ENCODE data around the gene XXYLT1. TPM values are rescaled to one million over a fixed set of nuclear protein-coding genes. Genes with fewer than 3 reads are reported as not detected.

Gene XXYLT1
- total RNA-seq, 2 experiments from 2014 or later: 17.2 to 19.6 TPM

GRCh38 chr3:195065142-195065863 lies 205.7 kb downstream of the XXYLT1 start:
- no peak overlapping the region for H2AFZ ChIP-seq (ENCODE audit: low read length)
- POLR2A ChIA-PET: interaction anchor here (0.6 kb wide), 1 partner anchor 73 kb away, joined by 4 read pairs; no protein-coding TSS in a partner anchor

DNA sequence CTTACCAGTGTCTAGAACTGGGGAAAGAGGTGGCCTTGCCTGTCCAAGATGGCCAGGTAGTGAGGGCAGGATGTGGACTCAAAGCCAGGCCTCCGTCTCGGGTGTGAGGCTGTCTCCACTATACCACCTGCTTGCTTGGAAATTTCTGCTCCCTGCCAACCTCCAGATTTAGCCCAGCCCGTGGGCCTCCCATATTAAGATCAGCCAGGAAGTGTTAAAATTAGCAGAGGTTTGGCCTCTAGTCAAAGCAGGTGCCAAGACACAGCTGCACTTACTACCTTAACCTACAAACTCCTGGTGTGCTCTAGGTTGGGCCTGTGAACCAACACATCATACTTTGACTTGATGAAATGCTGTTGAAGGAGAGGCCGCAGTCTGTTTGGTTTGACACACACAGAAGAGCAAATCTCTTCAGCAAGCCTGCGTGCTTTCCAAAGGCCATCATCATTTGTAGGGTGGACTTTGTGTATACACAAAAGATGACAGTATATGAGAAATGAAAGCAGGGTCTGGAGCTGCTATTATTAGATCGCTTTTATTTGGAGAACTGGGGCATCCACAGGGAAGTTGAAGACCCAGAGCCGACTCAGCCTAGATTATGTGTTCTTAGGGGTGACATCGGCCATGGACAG lies 206.5 kb downstream of the XXYLT1 start:
- Histone ChIP-seq H4K20me1 (ENCODE audit: insufficient read depth, low read length) (no peaks in the 10 kb centered on the region), H3K9me3 (ENCODE audit: low read length) (no peaks in the 10 kb centered on the region), H3K27ac (ENCODE audit: low read depth, low read length, poor library complexity, severe bottlenecking) (peak overlapping the region; percentile 66), H3K9me2 (ENCODE audit: insufficient read depth, low read length) (no peaks in the 10 kb centered on the region), H3K4me2 (ENCODE audit: low read length) (peak overlapping the region; percentile 73), H3K4me3 (ENCODE audit: low read depth, low read length, poor library complexity, severe bottlenecking) (peak overlapping the region; percentile 20), H3K79me2 (ENCODE audit: insufficient read depth, low read depth, low read length) (no peaks in the 10 kb centered on the region), H2AFZ (ENCODE audit: low read length) (no peak overlapping the region; the same call in 1 of the 2 replicates), H3K36me3 (ENCODE audit: insufficient read depth, low read length) (peaks cover 19% of the 10 kb centered on the region; the same call in 1 of the 2 replicates), H3K4me1 (ENCODE audit: insufficient read depth, low read length, poor library complexity, severe bottlenecking) (peaks cover 22% of the 10 kb centered on the region)
- peak; percentile 80 for DNase-seq (ENCODE audit: low spot score)
- intact Hi-C loops (cut with micrococcal nuclease; ENCODE audit: unreplicated experiment): no loop called here
- ChIA-PET POLR2A (interaction anchor here (0.6 to 1.1 kb wide), 4 partner anchors 10 to 194 kb away, joined by 3 to 4 read pairs (median 3); no protein-coding TSS in a partner anchor), CTCF (ENCODE audit: unreplicated experiment) (interaction anchor here (1.0 to 1.3 kb wide), 2 partner anchors 19 to 22 kb away, joined by 3 to 4 read pairs; no protein-coding TSS in a partner anchor)
- no TSS peak for BruUV-seq (replicated peaks)
- no peak for TF ChIP-seq CTCF (conservative IDR thresholded peaks at IDR 0.05; ENCODE audit: low read length)
- TF ChIP-seq EZH2phosphoT487 (IDR thresholded peaks at IDR 0.05; ENCODE audit: borderline replicate concordance, low read depth, low read length): no peak

More at GRCh38 chr3:195065142-195065863, 205.7 kb downstream of the XXYLT1 start:
- peak overlapping the region; percentile 20 for H3K4me3 ChIP-seq (ENCODE audit: low read depth, low read length, poor library complexity, severe bottlenecking)
- H4K20me1 ChIP-seq (ENCODE audit: insufficient read depth, low read length): no peaks in the 10 kb centered on the region
- intact Hi-C loops (cut with micrococcal nuclease; ENCODE audit: unreplicated experiment): no loop called here
- no TSS peak for BruUV-seq (replicated peaks)
- H3K79me2 ChIP-seq (ENCODE audit: insufficient read depth, low read depth, low read length): no peaks in the 10 kb centered on the region
- H3K4me1 ChIP-seq (ENCODE audit: insufficient read depth, low read length, poor library complexity, severe bottlenecking): peaks cover 22% of the 10 kb centered on the region
- TF ChIP-seq CTCF (conservative IDR thresholded peaks at IDR 0.05; ENCODE audit: low read length): no peak
- TF ChIP-seq EZH2phosphoT487 (IDR thresholded peaks at IDR 0.05; ENCODE audit: borderline replicate concordance, low read depth, low read length): no peak
- CTCF ChIA-PET (ENCODE audit: unreplicated experiment): no interaction called here
- no peaks in the 10 kb centered on the region for H3K9me2 ChIP-seq (ENCODE audit: insufficient read depth, low read length)
- peaks cover 19% of the 10 kb centered on the region; the same call in 1 of the 2 replicates for H3K36me3 ChIP-seq (ENCODE audit: insufficient read depth, low read length)
- peak overlapping the region; percentile 73 for H3K4me2 ChIP-seq (ENCODE audit: low read length)
- peak overlapping the region; percentile 66 for H3K27ac ChIP-seq (ENCODE audit: low read depth, low read length, poor library complexity, severe bottlenecking)
- DNase-seq (ENCODE audit: low spot score): peak; percentile 16
- H3K9me3 ChIP-seq (ENCODE audit: low read length): no peaks in the 10 kb centered on the region

Data from OCI-LY7 (cell line).